ENCODE results near the gene HAND2.

The HAND2 gene

DNA sequence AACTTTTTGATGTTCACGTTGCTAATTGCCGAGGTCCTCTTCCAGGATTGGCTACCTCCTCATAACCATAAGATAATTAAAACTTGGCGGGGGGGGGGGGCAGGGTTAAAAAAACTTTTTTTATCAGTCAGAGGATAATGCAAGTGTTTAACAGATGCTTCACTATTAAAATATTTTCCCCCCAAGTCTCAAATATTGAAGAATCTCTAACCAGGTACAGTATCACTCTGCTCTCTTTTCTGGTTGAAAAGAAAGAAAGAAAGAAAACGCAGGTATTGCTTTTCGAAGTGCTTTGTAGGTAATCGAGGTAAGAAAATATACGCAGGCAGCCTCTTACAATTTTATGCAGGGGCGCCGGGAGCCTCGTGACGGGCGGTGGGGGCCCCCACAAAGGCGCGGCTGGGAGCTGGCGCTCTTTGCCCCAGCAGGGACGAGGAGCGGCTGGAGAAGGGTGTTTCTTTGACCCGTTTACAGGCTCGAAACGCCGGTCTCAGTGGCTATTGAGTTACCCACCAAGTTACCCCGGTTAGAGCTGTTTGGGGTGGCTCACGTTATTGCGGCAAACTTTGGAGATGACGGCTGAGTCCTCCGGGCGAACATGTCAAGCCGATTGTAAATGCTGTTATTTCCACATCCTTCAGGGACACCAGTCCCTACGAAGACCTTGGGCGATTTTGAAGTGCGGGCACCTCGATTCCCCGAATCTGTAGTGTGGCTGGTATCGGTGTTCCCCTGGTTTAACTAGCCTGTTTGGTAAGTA, 477 bp upstream of the HAND2 start:
- Histone ChIP-seq H3K36me3 (ENCODE audit: control insufficient read depth, insufficient read depth, low read length) (no peaks in the 10 kb centered on the region), H3K27me3 (replicated peaks; ENCODE audit: control insufficient read depth, insufficient read depth, low read length) (peaks cover 1% of the 10 kb centered on the region; the same call in 1 of the 2 replicates), H3K4me3 (replicated peaks; ENCODE audit: low read depth, low read length) (no peak overlapping the region)
- TF ChIP-seq, protein P1, sequence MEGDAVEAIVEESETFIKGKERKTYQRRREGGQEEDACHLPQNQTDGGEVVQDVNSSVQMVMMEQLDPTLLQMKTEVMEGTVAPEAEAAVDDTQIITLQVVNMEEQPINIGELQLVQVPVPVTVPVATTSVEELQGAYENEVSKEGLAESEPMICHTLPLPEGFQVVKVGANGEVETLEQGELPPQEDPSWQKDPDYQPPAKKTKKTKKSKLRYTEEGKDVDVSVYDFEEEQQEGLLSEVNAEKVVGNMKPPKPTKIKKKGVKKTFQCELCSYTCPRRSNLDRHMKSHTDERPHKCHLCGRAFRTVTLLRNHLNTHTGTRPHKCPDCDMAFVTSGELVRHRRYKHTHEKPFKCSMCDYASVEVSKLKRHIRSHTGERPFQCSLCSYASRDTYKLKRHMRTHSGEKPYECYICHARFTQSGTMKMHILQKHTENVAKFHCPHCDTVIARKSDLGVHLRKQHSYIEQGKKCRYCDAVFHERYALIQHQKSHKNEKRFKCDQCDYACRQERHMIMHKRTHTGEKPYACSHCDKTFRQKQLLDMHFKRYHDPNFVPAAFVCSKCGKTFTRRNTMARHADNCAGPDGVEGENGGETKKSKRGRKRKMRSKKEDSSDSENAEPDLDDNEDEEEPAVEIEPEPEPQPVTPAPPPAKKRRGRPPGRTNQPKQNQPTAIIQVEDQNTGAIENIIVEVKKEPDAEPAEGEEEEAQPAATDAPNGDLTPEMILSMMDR (IDR thresholded peaks at IDR 0.05; ENCODE audit: insufficient read depth, low read length, poor library complexity, severe bottlenecking): no peak
- no peak for DNase-seq (ENCODE audit: extremely low read depth, insufficient read length)

DNA sequence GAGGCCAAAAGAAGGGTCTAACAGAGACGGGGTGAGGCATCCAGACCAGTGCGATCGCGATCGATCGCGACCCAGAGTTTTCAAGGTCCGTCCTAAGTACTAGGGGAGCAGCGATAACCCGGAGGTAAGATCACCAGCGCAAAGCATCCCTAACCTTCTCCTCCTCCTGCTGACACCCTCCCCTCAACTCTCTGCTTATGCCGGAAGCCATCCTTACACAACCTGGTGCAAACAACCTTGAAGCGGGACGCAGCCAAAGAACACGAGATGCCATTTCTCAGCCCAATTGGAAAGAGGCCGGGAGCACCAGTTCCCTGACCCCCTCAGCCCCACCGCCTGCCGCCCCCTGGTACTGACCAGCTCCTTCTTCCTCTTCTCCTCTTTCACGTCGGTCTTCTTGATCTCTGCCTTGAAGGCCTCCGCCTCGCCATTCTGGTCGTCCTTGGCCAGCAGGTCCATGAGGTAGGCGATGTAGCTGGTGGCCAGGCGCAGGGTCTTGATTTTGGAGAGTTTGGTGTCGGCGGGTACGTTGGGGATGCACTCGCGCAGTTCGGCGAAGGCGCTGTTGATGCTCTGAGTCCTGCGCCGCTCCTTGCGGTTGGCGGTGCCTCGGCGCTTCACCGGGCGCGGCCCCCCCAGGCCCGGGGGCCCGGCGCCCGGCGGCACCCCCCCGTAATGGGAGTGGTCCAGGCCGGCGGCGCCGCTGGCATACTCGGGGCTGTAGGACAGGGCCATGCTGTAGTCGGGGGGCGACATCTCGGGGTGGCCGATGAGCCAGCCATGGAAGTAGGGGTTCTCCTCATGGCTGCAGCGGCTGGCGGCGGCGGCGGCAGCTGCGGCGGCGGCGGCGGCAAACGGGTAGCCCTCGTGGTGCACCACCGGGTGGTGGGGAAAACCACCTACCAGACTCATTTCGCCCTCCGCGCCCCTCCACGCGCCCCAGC, 1.4 kb downstream of the HAND2 start:
- H3K36me3 ChIP-seq (ENCODE audit: control insufficient read depth, insufficient read depth, low read length): no peaks in the 10 kb centered on the region
- H3K4me3 ChIP-seq (replicated peaks; ENCODE audit: low read depth, low read length): no peak overlapping the region
- H3K27me3 ChIP-seq (replicated peaks; ENCODE audit: control insufficient read depth, insufficient read depth, low read length): peaks cover 1% of the 10 kb centered on the region; the same call in 1 of the 2 replicates
- DNase-seq (ENCODE audit: extremely low read depth, insufficient read length): no peak
- TF ChIP-seq, protein P1 (IDR thresholded peaks at IDR 0.05; ENCODE audit: insufficient read depth, low read length, poor library complexity, severe bottlenecking): no peak

DNA sequence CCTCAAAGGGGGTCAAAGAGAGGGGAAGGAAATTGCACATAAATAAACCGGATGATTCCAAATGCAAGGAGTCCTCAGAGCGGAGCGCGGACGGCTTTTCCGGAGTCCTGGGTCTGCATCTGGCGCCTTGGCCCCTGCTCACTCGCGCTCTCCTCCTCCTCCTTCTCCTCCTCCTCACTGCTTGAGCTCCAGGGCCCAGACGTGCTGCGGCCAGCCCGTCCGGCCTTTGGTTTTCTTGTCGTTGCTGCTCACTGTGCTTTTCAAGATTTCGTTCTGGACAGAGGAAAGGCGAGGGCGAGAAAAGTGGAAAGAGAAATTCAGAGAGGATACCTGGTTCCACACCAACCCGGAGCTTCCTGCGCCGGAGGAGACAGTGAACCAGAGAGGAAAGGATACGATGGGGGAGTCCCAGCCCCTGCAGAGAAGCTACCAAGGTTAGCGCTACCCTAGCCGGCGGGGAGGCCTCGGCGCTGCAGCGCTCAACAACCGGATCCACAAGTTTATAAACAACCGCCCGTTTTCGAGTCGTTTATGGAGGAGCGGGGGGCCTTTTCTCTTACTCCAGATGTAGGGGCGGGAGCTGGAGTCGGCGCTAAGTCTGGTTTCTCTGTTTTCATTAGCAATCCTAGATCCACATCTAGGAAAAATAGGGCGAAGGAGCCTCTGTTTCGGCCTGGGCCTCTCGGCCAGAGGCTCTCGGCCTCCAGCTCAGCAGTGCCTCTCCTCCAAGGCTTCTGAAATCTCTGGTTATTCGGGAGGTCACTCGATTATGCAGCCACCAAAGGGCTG, 2.7 kb downstream of the HAND2 start:
- Histone ChIP-seq H3K36me3 (ENCODE audit: control insufficient read depth, insufficient read depth, low read length) (no peaks in the 10 kb centered on the region), H3K4me3 (replicated peaks; ENCODE audit: low read depth, low read length) (no peak overlapping the region), H3K27me3 (replicated peaks; ENCODE audit: control insufficient read depth, insufficient read depth, low read length) (peaks cover 1% of the 10 kb centered on the region)
- TF ChIP-seq, protein P1 (IDR thresholded peaks at IDR 0.05; ENCODE audit: insufficient read depth, low read length, poor library complexity, severe bottlenecking): no peak
- no peak for DNase-seq (ENCODE audit: extremely low read depth, insufficient read length)

DNA sequence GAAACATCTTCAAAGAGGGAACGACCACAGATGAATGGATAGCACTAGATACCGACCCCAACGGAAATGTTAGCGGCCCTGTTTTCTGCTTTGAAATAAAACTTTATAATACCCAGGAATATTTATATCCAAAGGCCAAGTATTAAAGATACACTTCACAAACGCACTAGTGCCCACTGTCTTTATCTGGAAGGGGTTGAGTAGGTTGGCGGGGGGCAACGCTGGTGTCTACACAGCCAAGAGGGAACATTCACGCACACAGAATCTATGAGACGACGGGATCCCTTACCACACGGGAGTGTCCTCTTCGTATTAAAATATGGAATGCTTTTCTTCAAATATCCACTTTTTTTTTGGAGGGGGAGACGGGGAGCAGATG, 3.3 kb downstream of the HAND2 start:
- TF ChIP-seq, protein P1 (IDR thresholded peaks at IDR 0.05; ENCODE audit: insufficient read depth, low read length, poor library complexity, severe bottlenecking): no peak
- no peak for DNase-seq (ENCODE audit: extremely low read depth, insufficient read length)
- Histone ChIP-seq H3K27me3 (replicated peaks; ENCODE audit: control insufficient read depth, insufficient read depth, low read length) (no peaks in the 10 kb centered on the region; the same call in none of the 2 replicates), H3K36me3 (ENCODE audit: control insufficient read depth, insufficient read depth, low read length) (no peaks in the 10 kb centered on the region), H3K4me3 (replicated peaks; ENCODE audit: low read depth, low read length) (no peak overlapping the region)

DNA sequence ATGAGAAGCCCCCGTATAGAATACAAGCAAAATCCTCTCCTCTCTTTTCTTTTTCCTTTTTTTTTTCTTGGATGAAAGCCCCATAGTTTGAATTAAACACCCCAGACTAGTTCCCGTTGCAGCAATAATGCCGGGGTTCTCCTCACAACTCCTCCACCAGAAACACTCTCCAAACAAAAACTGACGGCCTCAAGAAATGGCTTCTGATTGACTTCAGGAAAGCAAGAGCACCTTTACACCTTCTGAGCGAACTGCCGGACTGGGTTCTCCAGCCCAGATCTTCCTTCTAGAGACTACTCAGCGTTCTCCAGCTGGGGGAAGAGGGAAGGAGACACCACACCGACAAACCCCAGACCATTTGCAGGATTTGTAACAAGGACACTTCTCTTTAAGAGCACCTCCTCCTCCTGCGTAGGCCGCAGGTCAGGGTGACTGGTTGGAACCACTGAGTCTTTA, 4.0 kb downstream of the HAND2 start:
- Histone ChIP-seq H3K36me3 (ENCODE audit: control insufficient read depth, insufficient read depth, low read length) (no peaks in the 10 kb centered on the region), H3K27me3 (replicated peaks; ENCODE audit: control insufficient read depth, insufficient read depth, low read length) (no peaks in the 10 kb centered on the region; the same call in none of the 2 replicates), H3K4me3 (replicated peaks; ENCODE audit: low read depth, low read length) (no peak overlapping the region)
- TF ChIP-seq, protein P1 (IDR thresholded peaks at IDR 0.05; ENCODE audit: insufficient read depth, low read length, poor library complexity, severe bottlenecking): no peak
- DNase-seq (ENCODE audit: extremely low read depth, insufficient read length): no peak
